ENCODE results near the gene CCSER1.
"Not testable (repeated sequence)": the region's sequence is repeated elsewhere in the genome, so short reads cannot be mapped to it uniquely, and the experiment has no call there.

The CCSER1 gene

GRCh38 chr4:90730752-90731151, 603.6 kb downstream of the CCSER1 start:
- no peak for DNase-seq

DNA sequence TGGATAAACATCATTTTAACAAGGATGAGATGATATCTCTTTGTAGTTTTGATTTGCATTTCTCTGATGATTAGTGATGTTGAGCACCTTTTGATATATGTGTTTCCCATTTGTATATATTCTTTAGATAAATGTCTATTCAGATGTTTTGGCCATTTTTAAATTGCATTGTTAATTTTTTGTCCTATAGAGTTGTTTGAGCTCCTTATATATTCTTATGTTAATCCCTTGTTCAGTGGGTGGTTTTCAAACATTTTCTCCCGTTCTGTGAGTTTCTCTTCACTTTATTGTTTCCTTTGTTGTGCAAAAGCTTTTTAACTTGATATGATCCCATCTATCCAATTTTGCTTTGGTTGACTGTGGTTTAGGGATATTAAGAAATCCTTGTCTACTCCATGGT, 606.0 kb downstream of the CCSER1 start:
- DNase-seq: no peak

- no peak for DNase-seq
Observed at GRCh38 chr4:90745176-90745575, 618.0 kb downstream of the CCSER1 start.

DNA sequence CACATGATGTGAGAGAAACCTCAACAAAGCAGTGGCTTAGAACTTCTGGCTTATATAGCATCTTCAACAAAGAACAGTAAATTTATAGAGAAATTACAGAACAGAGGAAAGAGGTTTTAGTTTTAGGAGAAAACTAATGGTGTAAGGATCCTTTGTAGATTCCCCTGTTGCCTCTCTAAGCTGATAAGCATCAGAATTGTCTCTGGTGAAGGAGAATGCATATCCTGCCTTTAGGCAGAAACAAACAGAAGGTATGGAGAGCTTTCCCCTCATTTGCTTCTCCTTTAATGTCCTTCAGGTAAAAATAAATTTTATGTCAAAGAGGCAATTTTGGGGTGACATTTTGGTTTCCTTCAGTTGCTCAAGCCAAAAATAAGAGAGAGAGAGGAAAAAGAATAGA, 625.9 kb downstream of the CCSER1 start:
- no peak for DNase-seq

DNA sequence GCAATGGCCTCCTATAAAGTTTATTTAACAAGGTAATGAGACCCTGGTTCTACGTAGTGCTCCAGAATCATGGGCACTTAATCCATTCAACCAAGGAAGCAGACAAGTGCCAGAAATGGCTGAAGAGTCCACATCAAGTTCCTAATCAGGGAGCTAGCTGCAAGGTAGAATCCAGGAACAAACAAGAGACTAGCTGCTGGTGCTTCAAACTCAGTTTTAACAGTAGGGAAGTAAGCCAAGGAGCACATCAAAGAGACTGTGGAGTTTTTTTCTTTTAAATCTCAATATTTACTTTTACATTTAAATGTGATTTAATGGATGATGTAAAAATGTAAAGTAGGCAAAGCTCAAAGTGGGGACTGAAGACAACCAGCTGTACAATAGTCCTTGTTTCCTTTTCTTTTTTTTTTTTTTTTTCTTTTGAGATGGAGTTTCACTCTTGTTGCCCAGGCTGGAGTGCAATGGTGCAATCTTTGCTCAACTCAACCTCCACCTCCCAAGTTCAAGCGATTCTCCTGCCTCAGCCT, 630.4 kb downstream of the CCSER1 start:
- no peak for DNase-seq

DNA sequence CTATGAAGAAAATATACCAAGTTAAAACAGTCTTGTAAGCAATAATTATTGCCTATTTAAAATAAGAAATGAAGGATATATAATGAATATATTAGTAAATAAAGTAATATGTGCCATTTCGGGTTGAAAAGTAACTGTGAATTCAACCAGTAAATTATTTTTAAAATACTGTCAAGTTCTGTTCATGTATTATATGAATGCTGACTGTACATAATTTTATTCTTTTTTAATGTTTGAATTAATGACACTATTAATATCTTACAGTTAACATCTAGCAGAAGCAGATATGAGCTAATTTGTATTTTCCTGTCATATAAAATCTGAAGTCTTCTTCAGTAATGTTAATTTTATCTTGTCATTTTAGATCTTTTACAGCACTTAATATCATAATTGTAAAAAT, 632.9 kb downstream of the CCSER1 start:
- DNase-seq: no peak

DNA sequence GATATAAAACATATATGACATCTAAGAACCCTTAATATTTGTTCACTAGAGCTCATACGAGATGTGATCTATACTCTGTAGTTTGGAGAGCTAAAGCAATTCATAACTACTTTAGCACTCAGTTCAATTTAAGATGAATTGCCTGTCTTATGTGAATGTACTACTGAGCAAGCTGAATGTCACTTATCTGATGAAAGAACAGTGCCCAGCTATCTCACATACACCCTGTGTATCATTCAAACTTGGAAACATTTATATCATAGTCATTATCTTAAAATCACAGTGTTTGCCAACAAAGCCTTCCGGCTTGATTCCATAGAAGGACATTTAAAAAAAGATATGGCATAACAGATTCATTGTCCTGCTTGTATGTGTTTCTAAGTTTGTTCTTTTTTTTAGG, 639.6 kb downstream of the CCSER1 start:
- no peak for DNase-seq

DNA sequence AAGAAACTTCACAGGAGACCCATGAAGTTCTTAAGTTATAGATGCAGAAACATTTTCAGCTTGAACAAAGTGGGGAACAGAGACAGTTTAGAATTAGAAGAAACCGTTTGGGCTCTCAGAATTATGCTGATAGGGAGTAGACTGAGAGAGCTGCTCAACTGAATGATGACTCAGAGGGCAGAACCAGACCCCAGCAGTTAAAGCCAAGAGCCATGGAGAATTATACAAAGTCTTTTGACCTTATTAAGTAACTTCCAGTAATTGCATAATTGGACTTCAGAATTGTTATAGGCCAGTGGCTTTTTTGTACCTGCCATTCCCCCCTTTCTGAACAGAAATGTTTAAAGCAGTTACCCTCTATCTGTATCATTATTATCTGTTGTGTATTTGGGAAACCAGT, 642.1 kb downstream of the CCSER1 start:
- no peak for DNase-seq

GRCh38 chr4:90780193-90780592, 653.0 kb downstream of the CCSER1 start:
- no peak for DNase-seq

DNA sequence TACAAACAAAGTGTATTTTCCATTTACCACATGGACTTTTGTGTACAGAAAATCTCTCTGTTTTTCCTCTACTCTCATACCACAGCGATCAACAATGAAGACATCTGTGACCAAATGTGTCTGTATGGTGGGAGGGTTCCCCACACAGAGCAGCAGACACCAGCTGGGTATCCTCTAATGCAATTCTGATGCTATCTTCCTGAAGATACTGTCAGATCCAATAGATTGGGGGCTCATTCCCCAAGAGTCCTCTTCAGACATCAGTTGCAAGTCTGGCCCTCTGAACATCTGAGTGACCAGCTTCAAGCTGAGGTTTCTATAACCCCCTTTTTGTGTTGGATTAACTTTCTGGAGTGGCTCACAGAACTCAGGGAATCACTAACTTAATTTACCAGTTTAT, 659.4 kb downstream of the CCSER1 start:
- DNase-seq: no peak

GRCh38 chr4:90792696-90793095, 665.5 kb downstream of the CCSER1 start:
- no peak for DNase-seq

DNA sequence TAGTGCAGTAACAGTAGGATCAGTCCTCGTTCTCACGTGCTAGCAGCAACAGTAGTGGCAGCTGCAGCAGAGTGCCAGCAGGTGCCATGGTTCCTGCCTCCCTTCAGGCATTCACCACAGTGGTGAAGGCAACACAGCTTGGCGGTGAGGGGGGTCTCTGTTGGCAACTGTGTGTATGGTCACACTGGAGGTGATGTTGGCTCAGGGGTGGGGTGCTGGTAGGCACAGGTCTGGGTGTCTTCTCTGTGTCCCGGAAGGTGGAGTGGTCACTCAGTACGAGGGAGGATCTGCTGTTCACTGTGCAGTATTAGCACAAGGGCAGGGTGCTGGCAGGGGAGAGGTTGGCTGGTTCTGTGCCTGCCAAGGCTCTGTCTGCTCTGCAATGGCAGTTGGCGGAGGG, 671.8 kb downstream of the CCSER1 start:
- no peak for DNase-seq

DNA sequence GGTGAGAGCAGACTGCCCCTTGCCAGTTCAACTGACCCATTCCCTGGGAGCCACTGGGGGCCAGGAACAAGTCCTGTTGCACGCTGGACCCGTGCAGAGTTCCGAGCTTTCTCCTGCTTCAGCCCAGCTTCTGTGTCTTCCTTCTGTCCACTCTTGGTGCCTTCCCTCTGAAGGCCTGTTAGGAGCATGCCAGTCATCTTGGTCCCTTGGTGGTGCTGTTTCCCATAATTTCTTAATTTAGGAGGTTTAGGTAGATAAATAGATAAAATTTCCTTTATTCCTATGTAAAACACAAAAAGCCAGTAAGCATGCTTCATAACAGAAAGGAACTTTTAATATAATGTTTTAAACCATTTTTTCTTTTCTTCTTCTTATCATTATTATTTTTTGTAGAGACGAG, 672.7 kb downstream of the CCSER1 start:
- no peak for DNase-seq

GRCh38 chr4:90815569-90815968, 688.4 kb downstream of the CCSER1 start:
- no peak for DNase-seq

DNA sequence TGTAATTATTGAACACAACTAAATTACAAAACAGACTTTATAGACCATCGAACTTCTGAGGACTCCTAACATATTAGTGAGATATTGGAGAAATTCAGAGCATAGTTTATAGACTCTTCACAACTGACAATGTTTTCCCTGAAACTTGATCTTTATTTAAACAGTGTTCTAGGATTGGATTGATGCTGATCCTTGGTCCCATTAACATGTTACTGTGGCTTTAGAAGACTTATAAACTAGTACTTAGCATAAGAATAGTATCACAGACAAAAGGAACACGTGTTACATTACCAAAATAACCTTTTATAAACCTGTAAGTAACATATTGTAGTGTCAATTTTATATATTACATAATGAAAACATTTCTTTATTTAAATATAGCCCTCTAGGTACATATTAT, 689.6 kb downstream of the CCSER1 start:
- no peak for DNase-seq

GRCh38 chr4:90824266-90825150, 697.3 kb downstream of the CCSER1 start:
- no peak for DNase-seq

- DNase-seq: no peak
Observed at GRCh38 chr4:90825849-90826248, 698.7 kb downstream of the CCSER1 start.

- no peak for DNase-seq
Observed at GRCh38 chr4:90833706-90834105, 706.5 kb downstream of the CCSER1 start.

DNA sequence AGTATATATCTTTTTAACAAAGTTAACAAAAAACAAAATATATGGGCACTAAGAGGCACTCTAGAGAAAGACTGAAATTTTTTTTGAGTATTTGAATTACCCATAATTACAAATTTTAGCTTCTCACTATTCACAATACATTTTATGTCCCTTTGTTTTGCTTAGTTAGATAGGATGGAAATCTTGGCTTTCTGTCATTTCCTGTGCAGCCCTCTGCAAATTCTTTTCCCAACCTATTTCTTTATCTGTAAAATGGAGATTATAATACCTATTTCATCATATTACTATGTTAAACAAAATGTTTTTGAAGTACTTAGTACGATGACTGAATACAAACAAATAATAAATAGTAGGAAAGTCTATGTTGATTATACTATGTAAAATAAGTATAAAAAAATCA, 710.0 kb downstream of the CCSER1 start:
- DNase-seq: no peak

GRCh38 chr4:90838859-90839258, 711.7 kb downstream of the CCSER1 start:
- DNase-seq: not testable (repeated sequence)

DNA sequence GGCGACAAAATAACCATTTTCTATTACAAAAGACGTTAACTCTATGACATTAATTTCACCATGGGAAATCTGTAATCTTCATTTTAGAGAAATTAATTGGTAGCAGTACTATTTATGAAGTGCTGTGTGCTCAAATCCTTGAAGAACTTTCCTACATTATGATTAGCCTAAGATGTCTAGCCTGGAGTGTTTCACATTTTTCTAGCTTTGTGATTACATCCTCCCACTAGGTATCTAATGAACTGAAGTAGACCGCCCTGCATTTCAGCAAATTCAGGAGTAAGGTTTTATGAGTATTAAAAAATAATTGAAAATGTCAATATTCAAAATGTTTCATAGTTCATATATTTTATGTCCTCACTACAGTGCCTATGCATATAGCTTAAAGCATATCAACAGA, 713.1 kb downstream of the CCSER1 start:
- no peak for DNase-seq

GRCh38 chr4:90840828-90841227, 713.6 kb downstream of the CCSER1 start:
- DNase-seq: no peak

DNA sequence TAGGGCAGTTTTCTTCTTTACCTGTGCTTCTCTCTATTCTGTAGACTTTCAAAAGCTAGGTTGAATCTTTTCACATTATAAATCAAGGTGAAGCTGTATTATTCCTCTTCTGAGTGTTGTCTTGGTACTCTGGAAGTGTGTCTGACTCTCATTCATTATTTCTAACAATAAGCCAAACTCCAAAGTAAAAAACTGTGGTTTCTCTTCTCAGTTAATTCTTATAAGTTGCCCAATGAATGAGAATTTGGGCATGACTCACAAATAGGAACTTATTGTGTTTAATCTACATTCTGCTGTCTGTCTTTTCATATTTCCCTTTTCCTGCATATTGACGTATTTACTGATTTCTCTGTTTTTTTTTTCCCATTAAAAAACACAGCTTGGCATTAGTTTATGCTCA, 714.5 kb downstream of the CCSER1 start:
- peak in 2 of 4 experiments; percentile 23 to 27 for DNase-seq

DNA sequence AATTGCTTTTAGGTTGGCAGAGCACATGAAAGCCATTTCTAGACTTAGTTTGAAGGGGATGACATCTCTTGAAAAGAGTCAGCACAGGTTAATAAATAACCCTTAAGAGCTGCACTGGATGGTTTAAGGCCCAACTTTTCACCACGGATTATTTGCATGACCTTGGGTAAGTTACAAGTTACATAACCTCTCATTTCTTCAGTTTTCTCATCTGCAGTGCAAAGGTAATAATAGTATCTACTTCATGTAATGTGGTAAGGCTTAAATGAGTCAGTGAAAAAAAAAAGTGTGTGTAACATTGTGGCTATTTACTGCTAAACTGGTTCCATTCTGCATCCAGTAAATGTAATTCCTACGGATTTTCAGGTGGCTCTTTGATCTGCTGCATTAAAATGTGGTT, 715.8 kb downstream of the CCSER1 start:
- DNase-seq: no peak

DNA sequence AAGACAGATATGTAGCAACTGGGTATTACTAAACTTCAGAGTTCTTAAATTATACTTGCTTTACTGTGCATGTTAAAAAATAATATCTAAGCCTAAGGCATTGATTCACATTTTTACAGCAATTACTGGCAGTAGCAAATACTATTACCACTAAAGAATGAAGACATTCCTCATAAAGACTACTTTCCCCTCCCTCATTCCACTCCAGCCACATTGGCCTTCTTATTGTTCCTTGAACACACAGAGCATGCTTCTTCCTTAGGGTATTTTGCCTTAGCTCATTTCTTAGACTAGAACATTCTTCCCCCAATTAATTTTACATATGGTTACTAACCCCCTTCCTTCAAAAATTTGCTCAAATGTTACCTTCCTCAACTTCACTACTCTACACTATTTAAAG, 717.0 kb downstream of the CCSER1 start:
- DNase-seq: no peak
